H9 (cell line): ENCODE measurements around the gene LIPT1. TPM values are rescaled to one million over a fixed set of nuclear protein-coding genes. Genes with fewer than 3 reads are reported as not detected.

Source experiments
- DNase-seq: peaks from one replicate; pipeline ENCODE4 v3.0.0-alpha.2; 2017
- H2AFZ ChIP-seq: one replicate; pipeline ENCODE4 v1.6.1; 2013; ENCODE audit warnings: mild to moderate bottlenecking, low read length, control low read depth, moderate library complexity
- H2AK5ac ChIP-seq: 2 replicates; pipeline ENCODE4 v1.6.1; 2013; ENCODE audit warnings: low read length, control low read depth, mixed read lengths; ENCODE audit not compliant: insufficient read length
- H2BK120ac ChIP-seq: one replicate; pipeline ENCODE4 v1.6.1; 2013; ENCODE audit warnings: low read depth, mild to moderate bottlenecking, low read length, control low read depth, inconsistent platforms; ENCODE audit not compliant: poor library complexity, severe bottlenecking
- H2BK12ac ChIP-seq: 2 replicates; pipeline ENCODE4 v1.6.1; 2013; ENCODE audit warnings: low read length, control low read depth, mixed read lengths, low read depth; ENCODE audit not compliant: insufficient read length
- H2BK15ac ChIP-seq: 2 replicates; pipeline ENCODE4 v1.6.1; 2013; ENCODE audit warnings: low read depth, low read length, control low read depth
- H2BK20ac ChIP-seq: one replicate; pipeline ENCODE4 v1.6.1; 2013; ENCODE audit warnings: low read depth, mild to moderate bottlenecking, low read length, control low read depth, inconsistent platforms; ENCODE audit not compliant: poor library complexity, severe bottlenecking
- H2BK5ac ChIP-seq: 2 replicates; pipeline ENCODE4 v1.6.1; 2013; ENCODE audit warnings: low read length, control low read depth, mixed read lengths; ENCODE audit not compliant: insufficient read length
- H3K14ac ChIP-seq: 2 replicates; pipeline ENCODE4 v1.6.1; 2013; ENCODE audit warnings: low read length, control low read depth; ENCODE audit not compliant: insufficient read depth
- H3K18ac ChIP-seq: 2 replicates; pipeline ENCODE4 v1.6.1; 2013; ENCODE audit warnings: low read depth, mild to moderate bottlenecking, mixed read lengths, low read length, control low read depth; ENCODE audit not compliant: insufficient read length
- H3K23ac ChIP-seq: 2 replicates; pipeline ENCODE4 v1.6.1; 2013; ENCODE audit warnings: low read length, control low read depth, mixed read lengths, low read depth; ENCODE audit not compliant: insufficient read length
- H3K23me2 ChIP-seq: 2 replicates; pipeline ENCODE4 v1.6.1; 2013; ENCODE audit warnings: low read depth, mild to moderate bottlenecking, mixed read lengths, low read length, control low read depth; ENCODE audit not compliant: insufficient read length, poor library complexity, severe bottlenecking
- H3K27ac ChIP-seq: 2 replicates; pipeline ENCODE4 v1.5.1; 2013; ENCODE audit warnings: low read length, control low read depth, mixed read lengths, low read depth; ENCODE audit not compliant: insufficient read length
- H3K27me3 ChIP-seq: 2 replicates; pipeline ENCODE4 v1.6.1; 2013; ENCODE audit warnings: low read length, control low read depth, inconsistent platforms; ENCODE audit not compliant: insufficient read depth
- H3K4ac ChIP-seq: 2 replicates; pipeline ENCODE4 v1.6.1; 2013; ENCODE audit warnings: low read depth, mild to moderate bottlenecking, control low read depth, inconsistent platforms, low read length, moderate library complexity
- H3K4me1 ChIP-seq: 2 replicates; pipeline ENCODE4 v1.6.1; 2013; ENCODE audit warnings: low read length, control low read depth, inconsistent platforms; ENCODE audit not compliant: insufficient read depth
- H3K4me2 ChIP-seq: 2 replicates; pipeline ENCODE4 v1.6.1; 2013; ENCODE audit warnings: low read length, control low read depth, mixed read lengths; ENCODE audit not compliant: insufficient read length, insufficient read depth
- H3K56ac ChIP-seq: 2 replicates; pipeline ENCODE4 v1.6.1; 2013; ENCODE audit warnings: low read depth, mild to moderate bottlenecking, mixed read lengths, low read length, control low read depth; ENCODE audit not compliant: insufficient read length
- H3K79me1 ChIP-seq: 2 replicates; pipeline ENCODE4 v1.6.1; 2013; ENCODE audit warnings: low read depth, mild to moderate bottlenecking, moderate library complexity, low read length, control low read depth, inconsistent platforms; ENCODE audit not compliant: insufficient read depth, poor library complexity, severe bottlenecking
- H3K79me2 ChIP-seq: 2 replicates; pipeline ENCODE4 v1.6.1; 2013; ENCODE audit warnings: low read length, control low read depth, inconsistent platforms; ENCODE audit not compliant: insufficient read depth
- H3K9ac ChIP-seq: 2 replicates; pipeline ENCODE4 v1.6.1; 2013; ENCODE audit warnings: low read length, control low read depth, mixed read lengths; ENCODE audit not compliant: insufficient read length; ENCODE audit errors: extremely low read depth
- H3K9me3 ChIP-seq: one replicate; pipeline ENCODE4 v1.6.1; 2013; ENCODE audit warnings: low read depth, low read length, inconsistent platforms; ENCODE audit not compliant: control insufficient read depth
- H3T11ph ChIP-seq: one replicate; pipeline ENCODE4 v1.6.1; 2013; ENCODE audit warnings: mild to moderate bottlenecking, low read length, control low read depth, inconsistent platforms
- H4K20me1 ChIP-seq: one replicate; pipeline ENCODE4 v1.6.1; 2013; ENCODE audit not compliant: control insufficient read depth, insufficient read length, insufficient read depth
- H4K5ac ChIP-seq: 2 replicates; pipeline ENCODE4 v1.6.1; 2013; ENCODE audit warnings: low read depth, mild to moderate bottlenecking, mixed read lengths, low read length, control low read depth; ENCODE audit not compliant: insufficient read length
- H4K8ac ChIP-seq: replicated peaks from 2 replicates; pipeline ENCODE4 v1.6.1; 2013; ENCODE audit warnings: low read length, control low read depth, mixed read lengths, low read depth; ENCODE audit not compliant: insufficient read length
- H4K91ac ChIP-seq: 2 replicates; pipeline ENCODE4 v1.6.1; 2013; ENCODE audit warnings: low read depth, mild to moderate bottlenecking, moderate library complexity, mixed read lengths, low read length, control low read depth; ENCODE audit not compliant: insufficient read length
- H3K27ac Mint-ChIP-seq, 3 experiments: 2 replicates in 2 of 3; 3 replicates in 1 of 3; pipeline ENCODE4 v1.8.0; 2020 to 2021; ENCODE audit warnings: mixed read lengths in 3 of 3, mild to moderate bottlenecking in 1 of 3, moderate library complexity in 1 of 3
- H3K27me3 Mint-ChIP-seq: 2 replicates; pipeline ENCODE4 v1.8.0; 2021; ENCODE audit warnings: low read depth, mild to moderate bottlenecking, moderate library complexity, mixed read lengths
- H3K36me3 Mint-ChIP-seq, 3 experiments: 2 replicates in 2 of 3; 3 replicates in 1 of 3; pipeline ENCODE4 v1.8.0; 2020 to 2021; ENCODE audit warnings: low read depth in 3 of 3, mixed read lengths in 3 of 3; ENCODE audit not compliant: insufficient read depth in 1 of 3
- H3K4me1 Mint-ChIP-seq, 2 experiments: 2 replicates each; pipeline ENCODE4 v1.8.0; 2020; ENCODE audit warnings: mixed read lengths in 2 of 2
- H3K4me3 Mint-ChIP-seq, 2 experiments: 2 replicates in 1 of 2; 3 replicates in 1 of 2; pipeline ENCODE4 v1.8.0; 2020 to 2021; ENCODE audit warnings: mild to moderate bottlenecking in 2 of 2, mixed read lengths in 2 of 2, moderate library complexity in 1 of 2
- H3K9me3 Mint-ChIP-seq, 2 experiments: 2 replicates in 1 of 2; 3 replicates in 1 of 2; pipeline ENCODE4 v1.8.0; 2020; ENCODE audit warnings: mild to moderate bottlenecking in 2 of 2, mixed read lengths in 2 of 2, moderate library complexity in 1 of 2
- WGBS: extraction: QIAGEN DNeasy Blood & Tissue Kit; methylation state at CpG from one replicate; pipeline ENCODE4 v1.1.7; 2013; ENCODE audit warnings: missing lambda C conversion rate, low lambda C conversion rate, mixed read lengths; ENCODE audit not compliant: insufficient read length; ENCODE audit errors: extremely low coverage; 5-methylcytosine and 5-hydroxymethylcytosine counted together
- total RNA-seq: library from RNA; stranded (reverse); gene quantifications from 2 replicates; pipeline ENCODE4 v1.2.1, GENCODE V29; 2021
- TF ChIP-seq, protein P1 (sequence below): fragments of 200-600 bp; sonication (generic); conservative IDR thresholded peaks from 3 replicates; pipeline ENCODE4 v1.8.0; 2021; ENCODE audit warnings: antibody characterized with exemption, mild to moderate bottlenecking

Gene LIPT1
- total RNA-seq, 1 experiment from 2014 or later, result 6.4 TPM

DNA sequence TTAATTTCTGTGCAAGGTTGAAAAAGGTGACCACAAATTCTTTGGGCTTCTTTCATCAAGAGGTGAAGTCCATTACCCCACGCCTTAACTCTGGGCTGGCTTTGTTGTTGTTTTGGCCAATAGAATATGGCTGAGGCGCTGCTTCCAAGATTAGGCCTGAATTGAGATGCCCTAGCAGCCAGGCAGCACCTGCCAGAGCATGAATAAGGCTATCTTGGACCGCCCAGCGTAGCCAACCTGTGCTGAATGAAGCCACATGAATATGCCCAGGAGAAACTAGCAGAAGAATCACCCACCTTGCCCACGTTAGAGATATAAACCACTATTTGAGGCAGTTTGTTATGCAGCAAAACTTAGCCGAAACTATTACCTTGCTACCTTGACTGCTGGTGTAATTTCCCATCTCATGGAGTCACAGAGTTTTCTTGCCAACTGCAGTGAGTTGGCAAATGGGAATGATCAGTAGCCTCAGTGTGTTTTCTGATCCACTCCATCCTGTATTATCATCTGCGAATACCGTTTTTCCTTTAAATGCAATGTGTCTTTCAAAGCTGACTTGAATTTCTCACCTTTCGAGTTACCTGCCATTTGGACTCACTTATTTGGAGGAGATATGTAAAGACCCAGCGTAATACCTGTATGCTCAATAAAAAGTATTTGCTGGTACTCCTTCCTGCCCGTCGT lies 704 bp upstream of the LIPT1 start:
- H3K36me3 Mint-ChIP-seq, result peaks cover 5 to 20% (median 12%) of the 10 kb centered on the region in 3 experiments; a peak in 6 of 7 replicates
- H3K9me3 Mint-ChIP-seq, result no peaks in the 10 kb centered on the region
- Histone ChIP-seq H4K8ac (no peak overlapping the region), H3K9me3 (no peaks in the 10 kb centered on the region), H3K79me1 (no peaks in the 10 kb centered on the region), H3K27ac (no peak overlapping the region), H4K20me1 (peaks cover 2% of the 10 kb centered on the region), H3K79me2 (no peaks in the 10 kb centered on the region), H3K23ac (no peak overlapping the region), H2BK15ac (no peak overlapping the region), H2BK20ac (no peak overlapping the region), H4K5ac (no peak overlapping the region), H3K14ac (0 out of 2 replicates have a peak overlapping the region, but pooled peaks have one; percentile 9), H3K4ac (no peak overlapping the region), H3K4me2 (peak overlapping the region; percentile 89), H3K9ac (peak overlapping the region; percentile 39), H3T11ph (no peak overlapping the region), H3K56ac (no peak overlapping the region), H3K23me2 (peaks cover 14% of the 10 kb centered on the region), H2BK120ac (no peak overlapping the region), H2AK5ac (no peak overlapping the region), H2AFZ (no peak overlapping the region), H2BK5ac (no peak overlapping the region), H3K27me3 (no peaks in the 10 kb centered on the region), H4K91ac (no peak overlapping the region), H3K4me1 (0 out of 2 replicates have a peak, but pooled peaks cover 2% of the 10 kb centered on the region), H3K18ac (no peak overlapping the region), H2BK12ac (no peak overlapping the region)
- TF ChIP-seq, protein P1, sequence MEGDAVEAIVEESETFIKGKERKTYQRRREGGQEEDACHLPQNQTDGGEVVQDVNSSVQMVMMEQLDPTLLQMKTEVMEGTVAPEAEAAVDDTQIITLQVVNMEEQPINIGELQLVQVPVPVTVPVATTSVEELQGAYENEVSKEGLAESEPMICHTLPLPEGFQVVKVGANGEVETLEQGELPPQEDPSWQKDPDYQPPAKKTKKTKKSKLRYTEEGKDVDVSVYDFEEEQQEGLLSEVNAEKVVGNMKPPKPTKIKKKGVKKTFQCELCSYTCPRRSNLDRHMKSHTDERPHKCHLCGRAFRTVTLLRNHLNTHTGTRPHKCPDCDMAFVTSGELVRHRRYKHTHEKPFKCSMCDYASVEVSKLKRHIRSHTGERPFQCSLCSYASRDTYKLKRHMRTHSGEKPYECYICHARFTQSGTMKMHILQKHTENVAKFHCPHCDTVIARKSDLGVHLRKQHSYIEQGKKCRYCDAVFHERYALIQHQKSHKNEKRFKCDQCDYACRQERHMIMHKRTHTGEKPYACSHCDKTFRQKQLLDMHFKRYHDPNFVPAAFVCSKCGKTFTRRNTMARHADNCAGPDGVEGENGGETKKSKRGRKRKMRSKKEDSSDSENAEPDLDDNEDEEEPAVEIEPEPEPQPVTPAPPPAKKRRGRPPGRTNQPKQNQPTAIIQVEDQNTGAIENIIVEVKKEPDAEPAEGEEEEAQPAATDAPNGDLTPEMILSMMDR, result no peak
- DNase-seq, result no peak
- peaks cover 15 to 20% of the 10 kb centered on the region in 2 experiments for H3K4me1 Mint-ChIP-seq
- no peaks in the 10 kb centered on the region for H3K27me3 Mint-ChIP-seq
- peak overlapping the region; percentile 87 to 93 for H3K4me3 Mint-ChIP-seq
- WGBS, result no CpG with 5 or more reads among the region's 12 CpGs
- peak overlapping the region; percentile 33 to 96 (median 94); a peak in 4 of 7 replicates for H3K27ac Mint-ChIP-seq
